22Rv1 (cell line): Measurements from ENCODE around the gene EFCAB9.

Experiments
- CTCF ChIP-seq: fragments of 450-650 bp; IDR thresholded peaks from 2 replicates; pipeline ENCODE4 v1.5.1; 2017; ENCODE audit warnings: mild to moderate bottlenecking
- ZFX ChIP-seq: fragments of 450-650 bp; IDR thresholded peaks from 2 replicates; pipeline ENCODE4 v1.6.1; 2017; ENCODE audit warnings: antibody characterized with exemption, borderline replicate concordance

- TF ChIP-seq CTCF (no peak), ZFX (no peak)
Measured at GRCh38 chr5:172180936-172181335, 13.0 kb upstream of the EFCAB9 start.
